ENCODE measurements around the gene OXCT1. TPM values are rescaled to one million over a fixed set of nuclear protein-coding genes. Genes with fewer than 3 reads are reported as not detected.

Gene OXCT1
- polyA plus RNA-seq, 2 of the 4 experiments (the other 2 are of a cell fraction): 2.6 to 3.0 TPM

- FAIRE-seq: no peak
- WGBS (ENCODE audit: missing lambda C conversion rate): 80% methylated on average over 2 of the region's 2 CpGs
- POLR2A ChIA-PET: no interaction called here
Observed at GRCh38 chr5:41820150-41820549, 50.1 kb downstream of the OXCT1 start.

GRCh38 chr5:41817625-41818301 is 52.5 kb downstream of the OXCT1 start:
- CTCF ChIA-PET: no interaction called here
- no peak overlapping the region for H3K27ac ChIP-seq
- TF ChIP-seq BHLHE40 (IDR thresholded peaks at IDR 0.05; ENCODE audit: low read depth, low read length) (no peak), CBX8 (IDR thresholded peaks at IDR 0.05) (no peak), JUN (IDR thresholded peaks at IDR 0.05) (no peak), HEYL (CRISPR knock-in tag; IDR thresholded peaks at IDR 0.05) (no peak), HOXB13 (CRISPR knock-in tag; IDR thresholded peaks at IDR 0.05; ENCODE audit: low read depth) (no peak), FOSL2 (IDR thresholded peaks at IDR 0.05) (no peak), FOSL2 (CRISPR knock-in tag; IDR thresholded peaks at IDR 0.05) (no peak), CEBPB (IDR thresholded peaks at IDR 0.05) (no peak), EP300 (IDR thresholded peaks at IDR 0.05) (no peak), PHF8 (IDR thresholded peaks at IDR 0.05; ENCODE audit: borderline replicate concordance, low read depth) (no peak), CBX2 (IDR thresholded peaks at IDR 0.05; ENCODE audit: borderline replicate concordance, low read depth) (no peak), ELK1 (IDR thresholded peaks at IDR 0.05; ENCODE audit: low read depth, low read length) (no peak), GATA3 (IDR thresholded peaks at IDR 0.05; ENCODE audit: borderline replicate concordance) (no peak), HOXB5 (CRISPR knock-in tag; IDR thresholded peaks at IDR 0.05) (no peak), HOXA7 (CRISPR knock-in tag; IDR thresholded peaks at IDR 0.05) (no peak), USF2 (IDR thresholded peaks at IDR 0.05) (no peak), KDM1A (IDR thresholded peaks at IDR 0.05; ENCODE audit: low read depth) (no peak), ESRRA (IDR thresholded peaks at IDR 0.05; ENCODE audit: borderline replicate concordance, low read length) (no peak), MAFK (IDR thresholded peaks at IDR 0.05; ENCODE audit: partially characterized antibody) (no peak)
- H3K9me3 ChIP-seq: no peaks in the 10 kb centered on the region
- ATAC-seq: no peak
- no peaks in the 10 kb centered on the region for H3K4me1 ChIP-seq
- H3K4me2 ChIP-seq: no peak overlapping the region
- DNase-seq (ENCODE audit: low read depth in 1 of 2, low spot score in 1 of 2): no peak
- POLR2A ChIA-PET: no interaction called here
- no peak overlapping the region for H3K4me3 ChIP-seq
- no peak for FAIRE-seq

More at GRCh38 chr5:41820150-41820549, 50.1 kb downstream of the OXCT1 start:
- CTCF ChIA-PET: no interaction called here
- peak; percentile 34 to 46; a peak in 1 of 4 replicates for TF ChIP-seq CEBPB (IDR thresholded peaks at IDR 0.05)
- TF ChIP-seq POLR2AphosphoS2 (conservative IDR thresholded peaks at IDR 0.05; ENCODE audit: low read length): no peak
- H3K4me2 ChIP-seq: no peak overlapping the region
- no peaks in the 10 kb centered on the region for H3K9me3 ChIP-seq
- no peak overlapping the region for H3K27ac ChIP-seq
- no peak overlapping the region for H3K4me3 ChIP-seq
- no peaks in the 10 kb centered on the region for H3K4me1 ChIP-seq
- no peak for ATAC-seq
- no peak for DNase-seq (ENCODE audit: low read depth in 1 of 2, low spot score in 1 of 2)

GRCh38 chr5:41815663-41816229 is 54.5 kb downstream of the OXCT1 start:
- CTCF ChIA-PET: interaction anchor here (0.7 to 1.0 kb wide), 2 partner anchors 27 to 911 kb away, joined by 3 to 4 read pairs; no protein-coding TSS in a partner anchor
- FAIRE-seq: no peak
- WGBS (ENCODE audit: missing lambda C conversion rate): 18% methylated on average over 3 of the region's 3 CpGs
- POLR2A ChIA-PET: no interaction called here
- Histone ChIP-seq H3K4me1 (no peaks in the 10 kb centered on the region), H3K4me3 (no peak overlapping the region), H3K4me2 (no peak overlapping the region), H3K27ac (no peak overlapping the region), H3K9me3 (no peaks in the 10 kb centered on the region)
- DNase-seq (ENCODE audit: low read depth in 1 of 2, low spot score in 1 of 2): no peak
- TF ChIP-seq JUNB (IDR thresholded peaks at IDR 0.05) (no peak), ZFP36 (IDR thresholded peaks at IDR 0.05; ENCODE audit: borderline replicate concordance, partially characterized antibody) (no peak), HMGXB4 (CRISPR knock-in tag; IDR thresholded peaks at IDR 0.05; ENCODE audit: borderline replicate concordance) (no peak), PHF8 (IDR thresholded peaks at IDR 0.05; ENCODE audit: borderline replicate concordance, low read depth) (no peak), E2F6 (IDR thresholded peaks at IDR 0.05; ENCODE audit: borderline replicate concordance, low read depth) (no peak), EP300 (IDR thresholded peaks at IDR 0.05) (no peak), MAX (IDR thresholded peaks at IDR 0.05) (no peak), CBX2 (IDR thresholded peaks at IDR 0.05; ENCODE audit: borderline replicate concordance, low read depth) (no peak), CEBPB (IDR thresholded peaks at IDR 0.05) (no peak), MYC (IDR thresholded peaks at IDR 0.05; ENCODE audit: borderline replicate concordance, low read length) (no peak), SREBF2 (IDR thresholded peaks at IDR 0.05) (no peak), BCL3 (IDR thresholded peaks at IDR 0.05) (no peak)
- ATAC-seq: no peak
